Measurements from ENCODE around the gene TSC22D3. TPM values are rescaled to one million over a fixed set of nuclear protein-coding genes. Genes with fewer than 3 reads are reported as not detected.

The TSC22D3 gene
- total RNA-seq, 2 experiments from 2014 or later = 23.3 to 25.9 TPM

GRCh38 chrX:107775000-107775733 lies 420 bp downstream of the TSC22D3 start:
- ChIA-PET CTCF (interaction anchor here (0.6 to 6.8 kb wide), 14 partner anchors 9 to 147 kb away, joined by 3 to 149 read pairs (median 4); partner anchors contain the start of gene PRPS1), POLR2A (interaction anchor here (0.7 to 1.3 kb wide), 5 partner anchors 26 to 147 kb away, joined by 3 to 5 read pairs (median 3); partner anchors contain the start of gene PRPS1)
- Mint-ChIP-seq H3K4me1 (peaks cover 14% of the 10 kb centered on the region), H3K9me3 (ENCODE audit: low read depth) (no peaks in the 10 kb centered on the region), H3K27ac (no peak overlapping the region), H3K27me3 (no peaks in the 10 kb centered on the region), H3K4me3 (peak overlapping the region; percentile 77), H3K36me3 (ENCODE audit: low read depth) (no peaks in the 10 kb centered on the region)
- intact Hi-C loops (cut with DNase I, micrococcal nuclease) = loop anchor here (1.0 to 10.0 kb wide), 6 partner anchors 101 to 880 kb away; partner anchors contain the start of gene RBM41 (in 1 of the 2)
- ATAC-seq = no peak
- no peak for DNase-seq

GRCh38 chrX:107773906-107774435 lies 1.6 kb downstream of the TSC22D3 start:
- POLR2A ChIA-PET = no interaction called here
- ATAC-seq = no peak

GRCh38 chrX:107773206-107773605 lies 2.4 kb downstream of the TSC22D3 start:
- ATAC-seq = no peak
- Mint-ChIP-seq H3K4me1 (peaks cover 20% of the 10 kb centered on the region), H3K4me3 (no peak overlapping the region), H3K27ac (no peak overlapping the region), H3K36me3 (ENCODE audit: low read depth) (no peaks in the 10 kb centered on the region), H3K9me3 (ENCODE audit: low read depth) (no peaks in the 10 kb centered on the region), H3K27me3 (no peaks in the 10 kb centered on the region)
- intact Hi-C loops (cut with DNase I, micrococcal nuclease) = loop anchor here in 1 of 2 experiments (10.0 kb wide), 2 partner anchors 318 to 878 kb away; no protein-coding TSS in a partner anchor
- ChIA-PET POLR2A (no interaction called here), CTCF (interaction anchor here (1.0 to 3.0 kb wide), 2 partner anchors 58 to 100 kb away, joined by 3 to 20 read pairs; no protein-coding TSS in a partner anchor)
- no peak for DNase-seq

More at GRCh38 chrX:107773906-107774435, 1.6 kb downstream of the TSC22D3 start:
- CTCF ChIA-PET = interaction anchor here (0.9 to 3.0 kb wide), 4 partner anchors 55 to 101 kb away, joined by 3 to 20 read pairs (median 6); no protein-coding TSS in a partner anchor
- DNase-seq = no peak
- no peaks in the 10 kb centered on the region for H3K36me3 Mint-ChIP-seq (ENCODE audit: low read depth)
- peak overlapping the region; percentile 12 for H3K4me3 Mint-ChIP-seq
- H3K27me3 Mint-ChIP-seq = no peaks in the 10 kb centered on the region
- no peaks in the 10 kb centered on the region for H3K9me3 Mint-ChIP-seq (ENCODE audit: low read depth)
- intact Hi-C loops (cut with DNase I, micrococcal nuclease) = loop anchor here in 1 of 2 experiments (10.0 kb wide), 2 partner anchors 319 to 879 kb away; no protein-coding TSS in a partner anchor
- H3K27ac Mint-ChIP-seq = no peak overlapping the region
- peaks cover 20% of the 10 kb centered on the region for H3K4me1 Mint-ChIP-seq

GRCh38 chrX:107769581-107770317 lies 5.8 kb downstream of the TSC22D3 start:
- ATAC-seq = peak; percentile 47
- CTCF ChIA-PET = interaction anchor here (0.9 to 1.0 kb wide), 2 partner anchors 97 to 124 kb away, joined by 3 to 4 read pairs; no protein-coding TSS in a partner anchor
- peaks cover 14% of the 10 kb centered on the region for H3K4me1 Mint-ChIP-seq

GRCh38 chrX:107768051-107768450 lies 7.5 kb downstream of the TSC22D3 start:
- Mint-ChIP-seq H3K4me1 (peaks cover 8% of the 10 kb centered on the region), H3K36me3 (ENCODE audit: low read depth) (no peaks in the 10 kb centered on the region), H3K27ac (no peak overlapping the region), H3K27me3 (no peaks in the 10 kb centered on the region), H3K4me3 (no peak overlapping the region), H3K9me3 (ENCODE audit: low read depth) (no peaks in the 10 kb centered on the region)
- ChIA-PET CTCF (no interaction called here), POLR2A (no interaction called here)
- no peak for DNase-seq
- intact Hi-C loops (cut with DNase I, micrococcal nuclease) = no loop called here
- ATAC-seq = no peak

More at GRCh38 chrX:107769581-107770317, 5.8 kb downstream of the TSC22D3 start:
- Mint-ChIP-seq H3K27me3 (no peaks in the 10 kb centered on the region), H3K4me3 (no peak overlapping the region), H3K9me3 (ENCODE audit: low read depth) (no peaks in the 10 kb centered on the region), H3K36me3 (ENCODE audit: low read depth) (no peaks in the 10 kb centered on the region), H3K27ac (no peak overlapping the region)
- intact Hi-C loops (cut with DNase I, micrococcal nuclease) = loop anchor here in 1 of 2 experiments (10.0 kb wide), 2 partner anchors 315 to 875 kb away; no protein-coding TSS in a partner anchor
- DNase-seq = peak; percentile 12
- POLR2A ChIA-PET = no interaction called here

GRCh38 chrX:107766470-107767150 lies 9.0 kb downstream of the TSC22D3 start:
- ATAC-seq (no peak), DNase-seq (no peak)
- Mint-ChIP-seq H3K4me1 (peaks cover 8% of the 10 kb centered on the region), H3K27me3 (no peaks in the 10 kb centered on the region), H3K4me3 (no peak overlapping the region), H3K36me3 (ENCODE audit: low read depth) (no peaks in the 10 kb centered on the region), H3K27ac (no peak overlapping the region), H3K9me3 (ENCODE audit: low read depth) (no peaks in the 10 kb centered on the region)
- intact Hi-C loops (cut with DNase I, micrococcal nuclease) = no loop called here
- CTCF ChIA-PET = interaction anchor here (0.5 to 0.9 kb wide), 5 partner anchors 9 to 108 kb away, joined by 3 to 5 read pairs (median 3); partner anchors contain the start of genes NCBP2L and TSC22D3
- POLR2A ChIA-PET = interaction anchor here (1.2 kb wide), 1 partner anchor 26 kb away, joined by 3 read pairs; no protein-coding TSS in a partner anchor

- H3K4me1 Mint-ChIP-seq = peaks cover 5% of the 10 kb centered on the region
- no peak overlapping the region for H3K27ac Mint-ChIP-seq
- no peak for ATAC-seq
- DNase-seq = no peak
- intact Hi-C loops (cut with DNase I, micrococcal nuclease) = no loop called here
- H3K9me3 Mint-ChIP-seq (ENCODE audit: low read depth) = no peaks in the 10 kb centered on the region
- no peaks in the 10 kb centered on the region for H3K36me3 Mint-ChIP-seq (ENCODE audit: low read depth)
- no peak overlapping the region for H3K4me3 Mint-ChIP-seq
- POLR2A ChIA-PET = interaction anchor here (1.2 kb wide), 1 partner anchor 25 kb away, joined by 3 read pairs; no protein-coding TSS in a partner anchor
- H3K27me3 Mint-ChIP-seq = no peaks in the 10 kb centered on the region
- CTCF ChIA-PET = interaction anchor here (0.8 kb wide), 1 partner anchor 27 kb away, joined by 3 read pairs; no protein-coding TSS in a partner anchor
Measured at GRCh38 chrX:107764845-107765608, 10.6 kb downstream of the TSC22D3 start.

- Mint-ChIP-seq H3K36me3 (ENCODE audit: low read depth) (no peaks in the 10 kb centered on the region), H3K27ac (no peak overlapping the region), H3K27me3 (no peaks in the 10 kb centered on the region), H3K4me1 (no peaks in the 10 kb centered on the region), H3K4me3 (no peak overlapping the region), H3K9me3 (ENCODE audit: low read depth) (no peaks in the 10 kb centered on the region)
- ChIA-PET POLR2A (no interaction called here), CTCF (interaction anchor here (0.7 to 0.9 kb wide), 2 partner anchors 47 to 257 kb away, joined by 3 to 4 read pairs; no protein-coding TSS in a partner anchor)
- DNase-seq (no peak), ATAC-seq (no peak)
- intact Hi-C loops (cut with DNase I, micrococcal nuclease) = no loop called here
Measured at GRCh38 chrX:107763647-107764046, 11.9 kb downstream of the TSC22D3 start.

- intact Hi-C loops (cut with DNase I, micrococcal nuclease) = no loop called here
- CTCF ChIA-PET = no interaction called here
- POLR2A ChIA-PET = no interaction called here
Measured at GRCh38 chrX:107760304-107761077, 15.1 kb downstream of the TSC22D3 start.

More at GRCh38 chrX:107760304-107761077, 15.1 kb downstream of the TSC22D3 start:
- H3K27me3 Mint-ChIP-seq = no peaks in the 10 kb centered on the region
- H3K9me3 Mint-ChIP-seq (ENCODE audit: low read depth) = no peaks in the 10 kb centered on the region
- DNase-seq = no peak
- H3K27ac Mint-ChIP-seq = no peak overlapping the region
- H3K4me1 Mint-ChIP-seq = peaks cover 3% of the 10 kb centered on the region
- no peaks in the 10 kb centered on the region for H3K36me3 Mint-ChIP-seq (ENCODE audit: low read depth)
- no peak overlapping the region for H3K4me3 Mint-ChIP-seq
- no peak for ATAC-seq
